KOPT-K1 (cell line): Measurements from ENCODE around the gene COA3.

Source experiments
- H3K27ac ChIP-seq: fragments of 200-600 bp; sonication (generic); 2 replicates; pipeline ENCODE4 v1.5.1; 2016; ENCODE audit warnings: antibody characterized with exemption, mild to moderate bottlenecking, low read depth, low read length; ENCODE audit not compliant: poor library complexity, severe bottlenecking
- H3K36me3 ChIP-seq: fragments of 200-600 bp; sonication (generic); 2 replicates; pipeline ENCODE4 v1.5.1; 2017; ENCODE audit warnings: antibody characterized with exemption, mild to moderate bottlenecking, low read length, moderate library complexity; ENCODE audit not compliant: insufficient read depth
- H3K9me3 ChIP-seq: fragments of 200-600 bp; sonication (generic); 2 replicates; pipeline ENCODE4 v1.5.1; 2017; ENCODE audit warnings: antibody characterized with exemption, low read length, mild to moderate bottlenecking; ENCODE audit not compliant: insufficient read depth, poor library complexity, severe bottlenecking

COA3 gene

GRCh38 chr17:42759982-42760651, 38.4 kb downstream of the COA3 start:
- H3K27ac ChIP-seq = no peak overlapping the region
- no peaks in the 10 kb centered on the region for H3K36me3 ChIP-seq
- H3K9me3 ChIP-seq = no peaks in the 10 kb centered on the region

GRCh38 chr17:42754782-42755181, 43.7 kb downstream of the COA3 start:
- H3K36me3 ChIP-seq = no peaks in the 10 kb centered on the region
- H3K27ac ChIP-seq = no peak overlapping the region
- no peaks in the 10 kb centered on the region for H3K9me3 ChIP-seq

GRCh38 chr17:42751628-42752027, 46.9 kb downstream of the COA3 start:
- H3K36me3 ChIP-seq = no peaks in the 10 kb centered on the region
- no peak overlapping the region for H3K27ac ChIP-seq
- no peaks in the 10 kb centered on the region for H3K9me3 ChIP-seq

GRCh38 chr17:42750739-42751344, 47.7 kb downstream of the COA3 start:
- Histone ChIP-seq H3K36me3 (no peaks in the 10 kb centered on the region), H3K9me3 (no peaks in the 10 kb centered on the region), H3K27ac (no peak overlapping the region)

GRCh38 chr17:42748908-42749798, 49.4 kb downstream of the COA3 start:
- H3K36me3 ChIP-seq = no peaks in the 10 kb centered on the region
- peaks cover 4% of the 10 kb centered on the region for H3K9me3 ChIP-seq
- no peak overlapping the region for H3K27ac ChIP-seq

GRCh38 chr17:42748202-42748907, 50.1 kb downstream of the COA3 start:
- H3K36me3 ChIP-seq = no peaks in the 10 kb centered on the region
- H3K9me3 ChIP-seq = peaks cover 4% of the 10 kb centered on the region
- no peak overlapping the region for H3K27ac ChIP-seq
